Endothelial cell of umbilical vein (primary cell): Measurements from ENCODE around the gene CBFB. TPM values are rescaled to one million over a fixed set of nuclear protein-coding genes. Genes with fewer than 3 reads are reported as not detected.

Source experiments
- BruUV-seq: library from RNA; stranded (reverse); fragments of 400-500 nt; replicated peaks from 2 replicates; lab custom pipeline; 2021; lab: Mats Ljungman, UMichigan
- CTCF ChIA-PET: fragments of 300-600, 350-600 bp; sonication (Branson Sonifier 250); formaldehyde crosslinking; loops from one replicate; lab custom pipeline; 2021; ENCODE audit warnings: antibody characterized with exemption, inconsistent platforms; lab: Charles Lee
- POLR2A ChIA-PET: fragments of 300-600, 350-600 bp; sonication (Branson Sonifier 250); formaldehyde crosslinking; loops from one replicate; lab custom pipeline; 2021; ENCODE audit warnings: antibody characterized with exemption, inconsistent platforms; lab: Charles Lee
- DNase-seq: peaks from one replicate; pipeline ENCODE4 v3.0.0-alpha.2; 2011; ENCODE audit warnings: low read depth, low spot score
- FAIRE-seq: peaks from 2 replicates; lab custom pipeline; 2011; peaks lifted over from hg19 to GRCh38; lab: Jason Lieb, UNC
- H2AFZ ChIP-seq: 2 replicates; pipeline ENCODE4 v1.6.0; 2012; ENCODE audit warnings: low read depth, low read length, control low read depth, inconsistent platforms
- H3K27ac ChIP-seq: 2 replicates; pipeline ENCODE4 v1.5.1; 2011; ENCODE audit warnings: low read depth, mild to moderate bottlenecking, control low read depth, low read length, moderate library complexity; ENCODE audit not compliant: insufficient read depth
- H3K27me3 ChIP-seq, 2 experiments: 2 replicates each; pipeline versions ENCODE4 v1.6.0 to v1.6.1; 2011; ENCODE audit warnings: low read length in 2 of 2, mixed read lengths in 1 of 2; ENCODE audit not compliant: control insufficient read depth in 2 of 2, insufficient read depth in 2 of 2
- H3K36me3 ChIP-seq, 2 experiments: 2 replicates in 1 of 2; 3 replicates in 1 of 2; pipeline ENCODE4 v1.5.1; 2011; ENCODE audit warnings: low read length in 2 of 2, mild to moderate bottlenecking in 1 of 2, moderate library complexity in 1 of 2; ENCODE audit not compliant: control insufficient read depth in 2 of 2, insufficient read depth in 2 of 2; ENCODE audit errors: extremely low read depth in 1 of 2
- H3K4me1 ChIP-seq: 3 replicates; pipeline ENCODE4 v1.5.1; 2011; ENCODE audit warnings: mild to moderate bottlenecking, low read length; ENCODE audit not compliant: control insufficient read depth, insufficient read depth; ENCODE audit errors: extremely low read depth
- H3K4me2 ChIP-seq: 2 replicates; pipeline ENCODE4 v1.6.1; 2011; ENCODE audit warnings: low read length, control low read depth, mixed read lengths; ENCODE audit not compliant: insufficient read depth
- H3K4me3 ChIP-seq, 3 experiments: fragments of 200-600 bp in 1 of 3; sonication (generic), shearing (Covaris generic) in 1 of 3; replicated peaks in 1 of 3; 2 replicates each; pipeline ENCODE4 v1.5.1; 2011 to 2016; ENCODE audit warnings: control low read depth in 3 of 3, low read length in 3 of 3, mild to moderate bottlenecking in 2 of 3, inconsistent platforms in 1 of 3, low read depth in 1 of 3, moderate library complexity in 1 of 3; ENCODE audit not compliant: insufficient read depth in 1 of 3
- H3K79me2 ChIP-seq: 2 replicates; pipeline ENCODE4 v1.6.0; 2012; ENCODE audit warnings: low read length, inconsistent platforms; ENCODE audit not compliant: control insufficient read depth, insufficient read depth
- H3K9ac ChIP-seq: replicated peaks from 2 replicates; pipeline ENCODE3; 2011; ENCODE audit warnings: low read length, control low read depth; ENCODE audit not compliant: insufficient read depth; ENCODE audit errors: extremely low read depth
- H3K9me1 ChIP-seq: replicated peaks from 3 replicates; pipeline ENCODE4 v1.6.0; 2011; ENCODE audit warnings: mild to moderate bottlenecking, low read length; ENCODE audit not compliant: control insufficient read depth, insufficient read depth; ENCODE audit errors: extremely low read depth
- H3K9me3 ChIP-seq: replicated peaks from 2 replicates; pipeline ENCODE4 v1.5.1; 2012; ENCODE audit warnings: low read length, inconsistent platforms; ENCODE audit not compliant: control insufficient read depth, insufficient read depth
- H4K20me1 ChIP-seq: replicated peaks from 2 replicates; pipeline ENCODE3; 2011; ENCODE audit warnings: mild to moderate bottlenecking, low read length; ENCODE audit not compliant: control insufficient read depth, insufficient read depth; ENCODE audit errors: extremely low read depth
- FOS ChIP-seq: IDR thresholded peaks from 2 replicates; pipeline ENCODE4 v1.6.1; 2011; ENCODE audit warnings: mild to moderate bottlenecking, low read length, moderate library complexity, borderline replicate concordance; ENCODE audit not compliant: insufficient read depth
- GATA2 ChIP-seq: IDR thresholded peaks from 2 replicates; pipeline ENCODE4 v1.7.0; 2011; ENCODE audit warnings: low read depth, mild to moderate bottlenecking, moderate library complexity, mixed read lengths, low read length; ENCODE audit not compliant: insufficient read length, insufficient read depth
- JUN ChIP-seq: IDR thresholded peaks from 2 replicates; pipeline ENCODE4 v1.6.1; 2011; ENCODE audit warnings: borderline replicate concordance, low read depth; ENCODE audit not compliant: insufficient read length, insufficient read depth
- MYC ChIP-seq: IDR thresholded peaks from one replicate; pipeline ENCODE4 v1.6.1; 2011; ENCODE audit warnings: mild to moderate bottlenecking, low read depth, low read length
- POLR2A ChIP-seq: IDR thresholded peaks from 2 replicates; pipeline ENCODE4 v1.6.1; 2012; ENCODE audit warnings: low read depth, mild to moderate bottlenecking, control low read depth, low read length
- POLR2AphosphoS5 ChIP-seq: IDR thresholded peaks from 2 replicates; pipeline ENCODE4 v1.6.1; 2012; ENCODE audit warnings: low read depth, mild to moderate bottlenecking, control low read depth, low read length, moderate library complexity; ENCODE audit not compliant: insufficient read depth
- dilution Hi-C: fragments of 300-500 bp; cut with MboI; formaldehyde crosslinking; loops from one replicate; pipeline ENCODE4 v1.15.0; 2019; ENCODE audit warnings: low sequenced_read_pairs; ENCODE audit not compliant: extremely low pct_ligation_motif_present
- intact Hi-C: fragments of 100-400 bp; cut with micrococcal nuclease; formaldehyde crosslinking; loops from one replicate; pipeline ENCODE4 v1.10.0; 2022
- polyA plus RNA-seq, 4 experiments: library from polyadenylated mRNA; depleted of rRNA in 3 of 4; stranded (reverse) in 3 of 4; unstranded in 1 of 4; fragments of >200 nt; gene quantifications; 2 replicates each; pipeline versions ENCODE4 v1.2.1 to v1.2.3, GENCODE V29; 2011 to 2012; ENCODE audit warnings: missing spikeins in 1 of 4
- total RNA-seq: library from RNA; stranded (reverse); gene quantifications from 2 replicates; pipeline ENCODE4 v1.2.3, GENCODE V29; 2021
- TF ChIP-seq, protein P1 (sequence below): IDR thresholded peaks from 2 replicates; pipeline ENCODE4 v1.6.1; 2011; ENCODE audit not compliant: insufficient read depth, insufficient read length
- TF ChIP-seq, protein P2 (sequence below), 2 donors: IDR thresholded peaks; 1 replicate in 1 of 2; 2 replicates in 1 of 2; pipeline ENCODE4 v1.5.1; 2011; ENCODE audit warnings: low read length in 2 of 2, mild to moderate bottlenecking in 2 of 2, moderate library complexity in 2 of 2, control low read depth in 1 of 2, inconsistent platforms in 1 of 2, low read depth in 1 of 2; ENCODE audit not compliant: insufficient read depth in 1 of 2; ENCODE audit errors: extremely low read depth in 1 of 2

The CBFB gene
- total and polyA plus RNA-seq, 2 donors (not counting 3 experiments of a cell fraction or from before 2014, with no cell fraction given) = 27.8 to 103 TPM

DNA sequence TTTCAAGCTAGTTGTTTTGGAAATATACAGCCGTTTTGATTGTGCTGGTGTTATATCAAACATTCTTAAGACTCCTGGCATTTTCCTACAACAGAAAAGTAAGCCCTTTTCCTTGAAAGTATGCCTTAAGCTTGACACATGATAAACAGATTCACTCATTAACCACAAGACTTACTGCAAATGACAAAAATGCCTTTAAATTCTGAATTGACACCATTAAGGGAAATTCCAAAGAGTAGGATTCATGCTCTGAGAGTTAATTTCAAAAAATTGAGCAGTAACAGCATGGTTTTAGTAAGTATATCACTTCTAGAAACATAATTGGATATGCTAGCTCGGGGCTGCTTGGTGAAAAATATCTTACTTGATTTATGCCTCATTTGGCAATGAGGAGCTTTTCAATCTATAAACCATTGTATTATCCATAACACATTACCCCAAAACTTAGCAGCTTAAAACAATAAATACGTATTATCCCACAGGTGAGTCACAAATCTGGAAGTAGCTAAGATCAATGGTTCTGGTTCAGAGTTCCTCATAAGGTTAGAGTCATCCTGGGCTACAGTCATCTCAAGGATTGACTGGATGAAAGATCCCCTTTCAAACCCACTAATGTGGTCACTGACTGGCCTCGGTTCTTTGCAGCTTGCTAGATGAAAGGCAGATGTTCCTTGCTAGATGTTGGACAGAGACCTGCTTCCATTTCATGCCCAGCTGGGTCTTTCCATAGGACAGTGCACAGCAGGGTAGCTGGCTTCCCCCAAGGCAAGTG is 72.5 kb downstream of the CBFB start:
- Histone ChIP-seq H3K9me1 (no peaks in the 10 kb centered on the region), H3K9me3 (no peaks in the 10 kb centered on the region), H2AFZ (no peak overlapping the region), H3K36me3 (peaks cover 2 to 7% of the 10 kb centered on the region in 2 experiments), H3K27me3 (no peaks in the 10 kb centered on the region), H3K4me1 (no peaks in the 10 kb centered on the region), H3K27ac (no peak overlapping the region), H3K4me2 (no peak overlapping the region), H3K9ac (no peak overlapping the region), H3K79me2 (peaks cover 3% of the 10 kb centered on the region), H3K4me3 (no peak overlapping the region), H4K20me1 (no peaks in the 10 kb centered on the region)
- intact Hi-C loops = no loop called here
- dilution Hi-C loops = no loop called here
- TF ChIP-seq JUN (no peak), POLR2AphosphoS5 (no peak), FOS (no peak), GATA2 (no peak)
- TF ChIP-seq, protein P1, sequence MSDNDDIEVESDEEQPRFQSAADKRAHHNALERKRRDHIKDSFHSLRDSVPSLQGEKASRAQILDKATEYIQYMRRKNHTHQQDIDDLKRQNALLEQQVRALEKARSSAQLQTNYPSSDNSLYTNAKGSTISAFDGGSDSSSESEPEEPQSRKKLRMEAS = no peak
- BruUV-seq = no TSS peak
- POLR2A ChIA-PET = no interaction called here
- CTCF ChIA-PET = interaction anchor here (0.9 to 9.0 kb wide), 7 partner anchors 19 to 147 kb away, joined by 3 to 86 read pairs (median 5); no protein-coding TSS in a partner anchor
- no peak for FAIRE-seq
- DNase-seq = no peak

DNA sequence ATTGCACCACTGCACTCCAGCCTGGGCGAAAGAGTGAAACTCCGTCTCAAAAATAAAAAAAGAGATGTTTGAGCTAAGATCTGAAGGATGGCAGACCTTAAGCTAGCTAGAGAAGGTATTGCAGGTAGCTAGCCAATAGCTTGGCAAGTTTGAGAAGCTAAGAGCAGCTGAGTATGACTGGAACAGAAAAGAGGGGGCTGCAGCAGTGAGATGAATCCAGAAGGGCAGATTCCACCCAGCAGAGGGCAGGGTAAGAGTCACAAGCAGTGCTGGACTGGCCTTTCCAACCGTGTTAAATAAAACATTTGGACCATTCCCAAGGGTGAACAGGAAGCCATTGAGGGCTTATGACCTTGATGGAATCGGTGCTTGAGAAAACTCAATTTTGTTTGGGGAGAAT is 75.1 kb downstream of the CBFB start:
- Histone ChIP-seq H3K36me3 (peaks cover 2 to 7% of the 10 kb centered on the region in 2 experiments), H3K27ac (no peak overlapping the region), H3K9me3 (no peaks in the 10 kb centered on the region), H3K79me2 (no peaks in the 10 kb centered on the region), H3K9me1 (no peaks in the 10 kb centered on the region), H3K27me3 (no peaks in the 10 kb centered on the region), H3K9ac (no peak overlapping the region), H3K4me1 (peaks cover 2% of the 10 kb centered on the region), H3K4me3 (no peak overlapping the region), H2AFZ (no peak overlapping the region), H3K4me2 (no peak overlapping the region), H4K20me1 (no peaks in the 10 kb centered on the region)
- no TSS peak for BruUV-seq
- TF ChIP-seq FOS = no peak
- TF ChIP-seq, protein P2, sequence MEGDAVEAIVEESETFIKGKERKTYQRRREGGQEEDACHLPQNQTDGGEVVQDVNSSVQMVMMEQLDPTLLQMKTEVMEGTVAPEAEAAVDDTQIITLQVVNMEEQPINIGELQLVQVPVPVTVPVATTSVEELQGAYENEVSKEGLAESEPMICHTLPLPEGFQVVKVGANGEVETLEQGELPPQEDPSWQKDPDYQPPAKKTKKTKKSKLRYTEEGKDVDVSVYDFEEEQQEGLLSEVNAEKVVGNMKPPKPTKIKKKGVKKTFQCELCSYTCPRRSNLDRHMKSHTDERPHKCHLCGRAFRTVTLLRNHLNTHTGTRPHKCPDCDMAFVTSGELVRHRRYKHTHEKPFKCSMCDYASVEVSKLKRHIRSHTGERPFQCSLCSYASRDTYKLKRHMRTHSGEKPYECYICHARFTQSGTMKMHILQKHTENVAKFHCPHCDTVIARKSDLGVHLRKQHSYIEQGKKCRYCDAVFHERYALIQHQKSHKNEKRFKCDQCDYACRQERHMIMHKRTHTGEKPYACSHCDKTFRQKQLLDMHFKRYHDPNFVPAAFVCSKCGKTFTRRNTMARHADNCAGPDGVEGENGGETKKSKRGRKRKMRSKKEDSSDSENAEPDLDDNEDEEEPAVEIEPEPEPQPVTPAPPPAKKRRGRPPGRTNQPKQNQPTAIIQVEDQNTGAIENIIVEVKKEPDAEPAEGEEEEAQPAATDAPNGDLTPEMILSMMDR (IDR thresholded peaks at IDR 0.05; ENCODE audit: extremely low read depth in 1 of 2, insufficient read depth in 1 of 2, low read depth in 1 of 2, low read length in 2 of 2) = peak; percentile 47 to 64
- no peak for TF ChIP-seq POLR2A
- TF ChIP-seq MYC = no peak
- TF ChIP-seq, protein P1 = no peak
- TF ChIP-seq JUN = no peak
- peak; percentile 56 for TF ChIP-seq POLR2AphosphoS5
- FAIRE-seq (no peak), DNase-seq (peak; percentile 46)
- CTCF ChIA-PET = interaction anchor here (0.8 to 9.0 kb wide), 10 partner anchors 10 to 150 kb away, joined by 3 to 86 read pairs (median 4); no protein-coding TSS in a partner anchor
- POLR2A ChIA-PET = no interaction called here
- intact Hi-C loops (loop anchor here (1.0 kb wide), 1 partner anchor 51 kb away; no protein-coding TSS in a partner anchor), dilution Hi-C loops (no loop called here)
